ENCODE results near the gene IGHMBP2. TPM values are rescaled to one million over a fixed set of nuclear protein-coding genes. Genes with fewer than 3 reads are reported as not detected.

Gene IGHMBP2
- total RNA-seq, 1 experiment from 2014 or later = 19.1 TPM

DNA sequence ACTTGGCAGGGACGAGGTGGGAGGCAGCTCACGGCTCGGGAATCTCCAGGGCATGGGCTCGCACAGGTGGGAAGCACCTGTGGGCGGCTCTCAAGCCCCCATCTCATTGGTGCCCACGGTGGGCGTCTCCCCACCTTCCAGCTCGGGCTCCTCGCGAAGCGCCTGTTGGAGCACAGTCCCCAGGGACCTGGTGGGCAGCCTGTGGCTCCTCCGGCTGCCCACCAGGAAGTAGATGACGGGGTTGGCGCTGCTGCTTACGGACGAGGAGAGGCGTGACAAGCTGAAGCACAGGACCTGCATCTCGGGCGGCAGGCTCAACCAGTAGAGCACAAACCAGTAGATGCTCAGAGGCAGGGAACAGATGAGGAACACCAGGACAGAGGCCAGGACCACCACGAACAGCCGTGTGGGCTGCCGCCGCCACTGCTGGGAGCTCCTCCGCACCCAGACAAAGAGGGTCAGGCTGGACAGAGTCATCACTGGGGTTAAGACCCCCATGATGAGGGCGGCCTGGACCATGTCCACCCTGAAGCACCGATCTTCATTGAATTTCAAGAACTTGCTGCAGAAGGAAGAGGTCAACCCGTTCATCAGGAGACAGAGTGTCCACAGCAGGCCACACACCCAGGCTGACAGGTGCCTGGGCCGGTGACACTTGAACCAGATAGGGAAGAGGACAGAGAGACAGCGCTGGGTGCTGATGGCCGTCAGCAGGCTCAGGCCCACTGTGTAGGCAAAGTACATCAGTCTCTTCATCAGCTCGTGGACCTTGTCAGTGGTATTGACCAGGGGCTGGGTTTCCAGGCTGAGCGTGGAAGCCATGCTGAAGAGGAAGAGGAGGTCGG, 76.5 kb downstream of the IGHMBP2 start:
- peak; percentile 56 for DNase-seq
- Histone ChIP-seq H3K4me3 (ENCODE audit: insufficient read depth, low read depth, low read length) (no peak overlapping the region), H3K27me3 (ENCODE audit: control insufficient read depth, insufficient read depth, low read length) (no peaks in the 10 kb centered on the region), H3K36me3 (replicated peaks; ENCODE audit: control insufficient read depth, insufficient read depth, low read length) (no peaks in the 10 kb centered on the region)

- no peaks in the 10 kb centered on the region for H3K27me3 ChIP-seq (ENCODE audit: control insufficient read depth, insufficient read depth, low read length)
- no peak within 1 kb of the TSS for H3K4me3 ChIP-seq (ENCODE audit: insufficient read depth, low read depth, low read length)
- no peak for DNase-seq
- no peaks in the 10 kb centered on the region for H3K36me3 ChIP-seq (replicated peaks; ENCODE audit: control insufficient read depth, insufficient read depth, low read length)
Measured at GRCh38 chr11:68980776-68981065, 77.0 kb downstream of the IGHMBP2 start, which contains the start of gene MRGPRD. Gene MRGPRD (minus strand): TSS chr11:68980986. CDS start chr11:68980986, 0 bp downstream.

DNA sequence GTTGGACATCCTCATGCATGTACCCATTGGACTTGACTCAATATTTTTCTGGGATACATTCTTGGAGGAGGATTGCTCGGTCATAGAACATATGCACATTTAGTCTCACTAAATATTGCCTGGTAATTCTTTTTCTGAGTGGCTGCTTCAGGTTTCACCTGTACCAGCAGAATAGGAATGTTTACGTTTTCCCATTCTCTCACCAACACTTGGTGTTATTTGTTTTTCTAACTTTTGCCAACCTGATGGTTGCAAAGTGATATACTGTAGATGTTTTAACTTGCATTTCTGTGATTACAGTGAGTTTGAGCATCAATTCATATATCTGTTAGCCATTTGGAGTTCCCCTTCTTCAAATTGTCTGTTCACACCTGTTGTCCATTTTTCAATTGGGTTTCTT, 78.4 kb downstream of the IGHMBP2 start:
- Histone ChIP-seq H3K4me3 (ENCODE audit: insufficient read depth, low read depth, low read length) (no peak overlapping the region), H3K27me3 (ENCODE audit: control insufficient read depth, insufficient read depth, low read length) (no peaks in the 10 kb centered on the region), H3K36me3 (replicated peaks; ENCODE audit: control insufficient read depth, insufficient read depth, low read length) (no peaks in the 10 kb centered on the region; the same call in 1 of the 2 replicates)
- DNase-seq = no peak

DNA sequence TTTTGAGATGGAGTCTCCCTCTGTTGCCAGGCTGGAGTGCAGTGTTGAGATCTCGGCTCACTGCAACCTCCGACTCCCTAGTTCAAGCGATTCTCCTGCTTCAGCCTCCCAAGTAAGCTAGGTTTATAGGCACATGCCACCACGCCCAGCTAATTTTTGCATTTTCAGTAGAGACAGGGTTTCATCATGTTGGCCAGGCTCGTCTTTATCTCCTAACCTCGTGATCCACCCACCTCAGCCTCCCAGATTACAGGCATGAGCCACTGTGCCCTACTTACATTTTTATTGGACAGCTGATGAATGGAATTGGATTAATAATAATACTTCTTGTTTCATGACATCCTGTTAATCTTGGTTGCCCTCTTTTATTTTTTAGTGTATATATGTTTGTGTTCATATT, 80.1 kb downstream of the IGHMBP2 start:
- Histone ChIP-seq H3K36me3 (replicated peaks; ENCODE audit: control insufficient read depth, insufficient read depth, low read length) (no peaks in the 10 kb centered on the region; the same call in 1 of the 2 replicates), H3K4me3 (ENCODE audit: insufficient read depth, low read depth, low read length) (no peak overlapping the region), H3K27me3 (ENCODE audit: control insufficient read depth, insufficient read depth, low read length) (no peaks in the 10 kb centered on the region)
- DNase-seq = no peak

DNA sequence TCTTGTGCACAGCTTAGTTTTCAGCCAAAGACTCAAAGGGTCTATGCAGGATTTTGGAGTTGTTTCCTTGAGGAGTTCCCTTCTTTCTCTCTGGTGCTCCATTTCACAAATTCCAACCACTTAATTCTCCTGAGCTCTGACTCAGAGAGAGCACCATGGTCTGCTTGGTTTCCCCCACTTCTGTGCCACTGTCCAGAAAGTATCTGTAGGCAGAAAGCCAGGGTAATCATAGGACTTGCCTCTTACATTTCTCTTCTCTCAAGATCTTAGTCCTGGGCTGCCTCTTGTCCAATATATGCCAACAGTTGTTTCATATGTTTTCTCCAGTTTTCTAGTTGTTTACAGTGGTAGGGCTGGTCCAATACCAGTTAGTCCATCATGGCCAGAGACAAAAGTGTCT, 83.5 kb downstream of the IGHMBP2 start:
- Histone ChIP-seq H3K4me3 (ENCODE audit: insufficient read depth, low read depth, low read length) (no peak overlapping the region), H3K27me3 (ENCODE audit: control insufficient read depth, insufficient read depth, low read length) (no peaks in the 10 kb centered on the region), H3K36me3 (replicated peaks; ENCODE audit: control insufficient read depth, insufficient read depth, low read length) (no peaks in the 10 kb centered on the region; the same call in 1 of the 2 replicates)
- DNase-seq = no peak

- H3K27me3 ChIP-seq (ENCODE audit: control insufficient read depth, insufficient read depth, low read length) = no peaks in the 10 kb centered on the region
- DNase-seq = no peak
- no peak overlapping the region for H3K4me3 ChIP-seq (ENCODE audit: insufficient read depth, low read depth, low read length)
- H3K36me3 ChIP-seq (replicated peaks; ENCODE audit: control insufficient read depth, insufficient read depth, low read length) = no peaks in the 10 kb centered on the region; the same call in 1 of the 2 replicates
Measured at GRCh38 chr11:68988491-68988890, 84.8 kb downstream of the IGHMBP2 start.

Other genes with a start within 250 kb of the IGHMBP2 start
- gene GAL, start 219.3 kb upstream of the IGHMBP2 start, total RNA-seq (2014; rRNA removed; shearing (Covaris generic)) = 192 and 226 TPM in 2 replicates
- 63.7 and 91.0 TPM in 2 replicates for gene TESMIN, start 152.4 kb upstream of the IGHMBP2 start, total RNA-seq (2014; rRNA removed; shearing (Covaris generic))
- gene CPT1A, start 62.0 kb upstream of the IGHMBP2 start, total RNA-seq (2014; rRNA removed; shearing (Covaris generic)) = 50.0 and 59.0 TPM in 2 replicates
- gene MRPL21, start 59 bp upstream of the IGHMBP2 start, total RNA-seq (2014; rRNA removed; shearing (Covaris generic)) = 70.0 and 108 TPM in 2 replicates
- gene MRGPRD, start 77.1 kb downstream of the IGHMBP2 start, total RNA-seq (2014; rRNA removed; shearing (Covaris generic)) = not detected in 2 replicates
- gene MRGPRF, start 109.4 kb downstream of the IGHMBP2 start, total RNA-seq (2014; rRNA removed; shearing (Covaris generic)) = 6.5 and 7.6 TPM in 2 replicates
- gene TPCN2, start 145.0 kb downstream of the IGHMBP2 start, total RNA-seq (2014; rRNA removed; shearing (Covaris generic)) = 11.8 and 13.2 TPM in 2 replicates

Measured in H7 (cell line).